Chondrocyte (in vitro differentiated cells): ENCODE measurements around the gene LRIT1. TPM values are rescaled to one million over a fixed set of nuclear protein-coding genes. Genes with fewer than 3 reads are reported as not detected.

ENCODE experiments used
- DNase-seq: peaks from one replicate; pipeline ENCODE4 v3.0.0; 2021; ENCODE audit warnings: mixed read lengths, low spot score
- H3K27ac Mint-ChIP-seq: one replicate; pipeline ENCODE4 v1.8.0; 2021; ENCODE audit warnings: mild to moderate bottlenecking, moderate library complexity, mixed read lengths; ENCODE audit not compliant: unreplicated experiment
- H3K27me3 Mint-ChIP-seq: 2 replicates; pipeline ENCODE4 v1.8.0; 2021; ENCODE audit warnings: low read depth, mixed read lengths
- H3K36me3 Mint-ChIP-seq: 2 replicates; pipeline ENCODE4 v1.8.0; 2021; ENCODE audit warnings: low read depth, mixed read lengths
- H3K4me1 Mint-ChIP-seq: 2 replicates; pipeline ENCODE4 v1.8.0; 2021; ENCODE audit warnings: low read depth, mild to moderate bottlenecking, mixed read lengths
- H3K4me3 Mint-ChIP-seq: one replicate; pipeline ENCODE4 v1.8.0; 2021; ENCODE audit warnings: mild to moderate bottlenecking, moderate library complexity, mixed read lengths; ENCODE audit not compliant: unreplicated experiment
- H3K9me3 Mint-ChIP-seq: 2 replicates; pipeline ENCODE4 v1.8.0; 2021; ENCODE audit warnings: low read depth, mixed read lengths
- CTCF ChIP-seq: fragments of 200-600 bp; sonication (generic); IDR thresholded peaks from 2 replicates; pipeline ENCODE4 v1.5.0; 2021; ENCODE audit warnings: antibody characterized with exemption, mild to moderate bottlenecking, moderate library complexity
- total RNA-seq: library from RNA; stranded (reverse); gene quantifications from 3 replicates; pipeline ENCODE4 v1.2.1, GENCODE V29; 2021

The LRIT1 gene
- total RNA-seq, 1 donor from 2014 or later: not detected

DNA sequence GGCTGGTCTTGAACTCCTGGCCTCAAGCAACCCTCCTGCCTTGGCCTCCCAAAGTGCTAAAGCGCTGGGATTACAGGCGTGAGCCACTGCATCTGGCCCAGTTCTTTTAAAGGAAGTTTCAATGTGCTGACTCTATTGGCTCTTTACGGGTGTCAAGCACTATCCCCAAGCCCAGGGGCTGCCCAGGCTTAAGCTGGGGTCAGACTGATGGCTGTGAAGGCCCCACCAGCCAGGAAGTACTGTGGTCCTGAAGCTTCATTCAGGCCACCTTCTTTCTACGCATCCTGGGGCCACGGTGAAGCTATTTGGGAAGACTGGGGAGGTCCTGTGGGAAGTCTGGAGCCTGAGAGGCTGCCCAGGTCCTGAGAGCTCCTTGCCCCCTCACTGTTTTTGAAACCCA lies 59.7 kb downstream of the LRIT1 start:
- H3K36me3 Mint-ChIP-seq: no peaks in the 10 kb centered on the region
- no peaks in the 10 kb centered on the region for H3K4me1 Mint-ChIP-seq
- no peak for DNase-seq
- no peak for TF ChIP-seq CTCF
- H3K27me3 Mint-ChIP-seq: peaks cover 7% of the 10 kb centered on the region
- H3K9me3 Mint-ChIP-seq: no peaks in the 10 kb centered on the region
- no peak overlapping the region for H3K27ac Mint-ChIP-seq
- H3K4me3 Mint-ChIP-seq: no peak overlapping the region

Other genes starting within 250 kb of the LRIT1 start
- gene GHITM, start 102.0 kb downstream of the LRIT1 start, total RNA-seq: 106 to 114 TPM (median 109 TPM) in 3 replicates
- gene GPR15LG, start 67.7 kb downstream of the LRIT1 start, total RNA-seq: not detected in 3 replicates
- gene CDHR1, start 47.0 kb downstream of the LRIT1 start, total RNA-seq: 0.24 to 5.1 TPM (median 3.5 TPM) in 3 replicates
- not detected in 3 replicates for gene LRIT2, start 16.0 kb downstream of the LRIT1 start, total RNA-seq
- not detected in 3 replicates for gene RGR, start 3.5 kb upstream of the LRIT1 start, total RNA-seq
- 74.2 to 80.0 TPM (median 78.8 TPM) in 3 replicates for gene CCSER2, start 87.0 kb upstream of the LRIT1 start, total RNA-seq